CD4-positive, alpha-beta memory T cell (primary cell): ENCODE data around the gene MYO1D. TPM values are rescaled to one million over a fixed set of nuclear protein-coding genes. Genes with fewer than 3 reads are reported as not detected.

Experiments used
- CTCF ChIA-PET: fragments of 350-600 bp; sonication (Branson Sonifier 250); formaldehyde crosslinking; loops from one replicate; lab custom pipeline; 2021; ENCODE audit warnings: inconsistent platforms; ENCODE audit not compliant: partially characterized antibody; lab: Charles Lee
- POLR2A ChIA-PET: fragments of 350-600 bp; sonication (Branson Sonifier 250); formaldehyde crosslinking; loops from one replicate; lab custom pipeline; 2021; ENCODE audit not compliant: partially characterized antibody; lab: Charles Lee
- DNase-seq, 5 donors: peaks; one replicate each; pipeline versions ENCODE4 v3.0.0 to v3.0.0-alpha.2; 2020 to 2022; ENCODE audit warnings: mixed read lengths in 1 of 5
- H3K27ac ChIP-seq: one replicate; pipeline ENCODE4 v1.7.0; 2013; ENCODE audit warnings: low read depth, low read length
- H3K27me3 ChIP-seq: 2 replicates; pipeline ENCODE4 v1.7.0; 2013; ENCODE audit warnings: mild to moderate bottlenecking, low read length, moderate library complexity; ENCODE audit not compliant: insufficient read depth
- H3K36me3 ChIP-seq: 2 replicates; pipeline ENCODE4 v1.7.0; 2013; ENCODE audit warnings: mild to moderate bottlenecking, low read length, moderate library complexity; ENCODE audit not compliant: insufficient read depth
- H3K4me1 ChIP-seq: 2 replicates; pipeline ENCODE4 v1.7.0; 2013; ENCODE audit warnings: mild to moderate bottlenecking, low read length, moderate library complexity; ENCODE audit not compliant: insufficient read depth
- H3K4me3 ChIP-seq, 2 donors: one replicate each; pipeline ENCODE4 v1.7.0; 2013; ENCODE audit warnings: low read length in 2 of 2, mild to moderate bottlenecking in 1 of 2
- H3K9me3 ChIP-seq, 2 donors: one replicate each; pipeline ENCODE4 v1.7.0; 2013; ENCODE audit warnings: low read length in 2 of 2, control low read depth in 1 of 2; ENCODE audit not compliant: control insufficient read depth in 1 of 2
- H3K27ac Mint-ChIP-seq, 7 donors: one replicate each; pipeline ENCODE4 v1.8.0; 2020 to 2021; ENCODE audit warnings: mixed read lengths in 7 of 7, mild to moderate bottlenecking in 6 of 7, inconsistent platforms in 3 of 7, moderate library complexity in 3 of 7
- H3K27me3 Mint-ChIP-seq, 2 donors: one replicate each; pipeline ENCODE4 v1.8.0; 2020 to 2021; ENCODE audit warnings: mixed read lengths in 2 of 2
- H3K36me3 Mint-ChIP-seq, 2 donors: one replicate each; pipeline ENCODE4 v1.8.0; 2020 to 2021; ENCODE audit warnings: mixed read lengths in 2 of 2, inconsistent platforms in 1 of 2, mild to moderate bottlenecking in 1 of 2
- H3K4me1 Mint-ChIP-seq, 4 donors: one replicate each; pipeline ENCODE4 v1.8.0; 2020 to 2021; ENCODE audit warnings: mixed read lengths in 4 of 4, mild to moderate bottlenecking in 1 of 4
- H3K4me3 Mint-ChIP-seq, 8 donors: one replicate each; pipeline ENCODE4 v1.8.0; 2020 to 2021; ENCODE audit warnings: mixed read lengths in 8 of 8, mild to moderate bottlenecking in 7 of 8, moderate library complexity in 6 of 8, inconsistent platforms in 3 of 8
- H3K9me3 Mint-ChIP-seq, 8 donors: one replicate each; pipeline ENCODE4 v1.8.0; 2020 to 2021; ENCODE audit warnings: mixed read lengths in 8 of 8, mild to moderate bottlenecking in 5 of 8, inconsistent platforms in 3 of 8, moderate library complexity in 1 of 8
- intact Hi-C: fragments of 100-400 bp; cut with micrococcal nuclease; formaldehyde crosslinking; loops from one replicate; pipeline ENCODE4 v1.15.1; 2023
- polyA plus RNA-seq, 2 donors: library from polyadenylated mRNA; unstranded; fragments of 300-500 nt; fragmentation: Illumina TruSeq; gene quantifications; one replicate each; pipeline ENCODE4 v1.2.3, GENCODE V29; 2021
- total RNA-seq, 2 experiments: library from RNA; stranded (reverse); gene quantifications; one replicate each; pipeline ENCODE4 v1.2.3, GENCODE V29; 2021

MYO1D gene
- total and polyA plus RNA-seq, 4 experiments from 2014 or later, result 2.0 to 12.7 (median 10.5) TPM

- no peak for DNase-seq
- peaks cover 0 to 3% of the 10 kb centered on the region in 2 donors for H3K36me3 Mint-ChIP-seq
Measured at GRCh38 chr17:32833076-32833475, 43.8 kb downstream of the MYO1D start.

GRCh38 chr17:32831627-32832243 is 45.2 kb downstream of the MYO1D start:
- Histone ChIP-seq H3K4me1 (peaks cover 7% of the 10 kb centered on the region), H3K27me3 (no peaks in the 10 kb centered on the region), H3K4me3 (no peak overlapping the region), H3K36me3 (no peaks in the 10 kb centered on the region), H3K27ac (no peak overlapping the region), H3K9me3 (no peaks in the 10 kb centered on the region)
- Mint-ChIP-seq H3K36me3 (peaks cover 0 to 3% of the 10 kb centered on the region in 2 donors), H3K27ac (no peak overlapping the region), H3K9me3 (no peaks in the 10 kb centered on the region), H3K27me3 (peaks cover 0 to 2% of the 10 kb centered on the region in 2 donors), H3K4me1 (peaks cover 6 to 15% (median 8%) of the 10 kb centered on the region in 4 donors), H3K4me3 (no peak overlapping the region)
- ChIA-PET POLR2A (no interaction called here), CTCF (no interaction called here)
- intact Hi-C loops, result no loop called here
- no peak for DNase-seq

More at GRCh38 chr17:32833076-32833475, 43.8 kb downstream of the MYO1D start:
- H3K27me3 Mint-ChIP-seq, result peaks cover 0 to 2% of the 10 kb centered on the region in 2 donors
- CTCF ChIA-PET, result no interaction called here
- no peak overlapping the region for H3K4me3 Mint-ChIP-seq
- H3K9me3 ChIP-seq, result no peaks in the 10 kb centered on the region
- H3K27me3 ChIP-seq, result no peaks in the 10 kb centered on the region
- peaks cover 7% of the 10 kb centered on the region for H3K4me1 ChIP-seq
- H3K36me3 ChIP-seq, result no peaks in the 10 kb centered on the region
- intact Hi-C loops, result no loop called here
- no peak overlapping the region for H3K27ac Mint-ChIP-seq
- H3K4me1 Mint-ChIP-seq, result peaks cover 6 to 10% (median 6%) of the 10 kb centered on the region in 4 donors
- POLR2A ChIA-PET, result no interaction called here
- no peak overlapping the region for H3K4me3 ChIP-seq
- no peak overlapping the region for H3K27ac ChIP-seq
- no peaks in the 10 kb centered on the region for H3K9me3 Mint-ChIP-seq

- POLR2A ChIA-PET, result no interaction called here
- Mint-ChIP-seq H3K36me3 (peaks cover 0 to 3% of the 10 kb centered on the region in 2 donors), H3K27ac (no peak overlapping the region), H3K4me3 (no peak overlapping the region), H3K4me1 (peaks cover 6 to 15% (median 8%) of the 10 kb centered on the region in 4 donors), H3K9me3 (no peaks in the 10 kb centered on the region), H3K27me3 (peaks cover 0 to 4% of the 10 kb centered on the region in 2 donors)
- no peak overlapping the region for H3K27ac ChIP-seq
- no peaks in the 10 kb centered on the region for H3K9me3 ChIP-seq
- no peaks in the 10 kb centered on the region for H3K27me3 ChIP-seq
- H3K36me3 ChIP-seq, result no peaks in the 10 kb centered on the region
- DNase-seq, result no peak
- CTCF ChIA-PET, result no interaction called here
- H3K4me3 ChIP-seq, result no peak overlapping the region
- peaks cover 7% of the 10 kb centered on the region for H3K4me1 ChIP-seq
- intact Hi-C loops, result no loop called here
Measured at GRCh38 chr17:32831223-32831622, 45.7 kb downstream of the MYO1D start.

- peaks cover 7% of the 10 kb centered on the region for H3K4me1 ChIP-seq
- H3K4me3 ChIP-seq, result no peak overlapping the region
- intact Hi-C loops, result no loop called here
- no peaks in the 10 kb centered on the region for H3K27me3 ChIP-seq
- ChIA-PET POLR2A (no interaction called here), CTCF (interaction anchor here (1.4 kb wide), 1 partner anchor 48 kb away, joined by 4 read pairs; the partner anchor contains the start of gene MYO1D)
- Mint-ChIP-seq H3K27me3 (peaks cover 7% of the 10 kb centered on the region in 2 donors), H3K36me3 (no peaks in the 10 kb centered on the region), H3K4me1 (peaks cover 6 to 15% (median 8%) of the 10 kb centered on the region in 4 donors), H3K27ac (no peak overlapping the region), H3K9me3 (no peaks in the 10 kb centered on the region), H3K4me3 (no peak overlapping the region)
- no peak overlapping the region for H3K27ac ChIP-seq
- no peaks in the 10 kb centered on the region for H3K9me3 ChIP-seq
- DNase-seq, result no peak
- H3K36me3 ChIP-seq, result no peaks in the 10 kb centered on the region
Measured at GRCh38 chr17:32828822-32829221, 48.1 kb downstream of the MYO1D start.

- intact Hi-C loops, result no loop called here
Measured at GRCh38 chr17:32827227-32827626, 49.7 kb downstream of the MYO1D start.

GRCh38 chr17:32826076-32826475 is 50.8 kb downstream of the MYO1D start:
- CTCF ChIA-PET, result no interaction called here
- POLR2A ChIA-PET, result no interaction called here
- H3K36me3 ChIP-seq, result no peaks in the 10 kb centered on the region
- H3K27me3 ChIP-seq, result no peaks in the 10 kb centered on the region
- no peak overlapping the region for H3K4me3 ChIP-seq
- no peak overlapping the region for H3K27ac ChIP-seq
- intact Hi-C loops, result no loop called here
- H3K36me3 Mint-ChIP-seq, result no peaks in the 10 kb centered on the region
- H3K4me1 ChIP-seq, result peaks cover 7% of the 10 kb centered on the region
- no peak overlapping the region for H3K27ac Mint-ChIP-seq
- H3K27me3 Mint-ChIP-seq, result peaks cover 10 to 11% of the 10 kb centered on the region in 2 donors
- H3K4me3 Mint-ChIP-seq, result no peak overlapping the region
- H3K9me3 Mint-ChIP-seq, result peaks cover 0 to 3% (median 0%) of the 10 kb centered on the region in 8 donors
- no peaks in the 10 kb centered on the region for H3K9me3 ChIP-seq
- H3K4me1 Mint-ChIP-seq, result peaks cover 8 to 15% (median 11%) of the 10 kb centered on the region in 4 donors
- DNase-seq, result no peak

More at GRCh38 chr17:32827227-32827626, 49.7 kb downstream of the MYO1D start:
- no peaks in the 10 kb centered on the region for H3K9me3 Mint-ChIP-seq
- peaks cover 7 to 8% of the 10 kb centered on the region in 2 donors for H3K27me3 Mint-ChIP-seq
- DNase-seq, result no peak
- ChIA-PET CTCF (no interaction called here), POLR2A (no interaction called here)
- peaks cover 8 to 15% (median 11%) of the 10 kb centered on the region in 4 donors for H3K4me1 Mint-ChIP-seq
- peak overlapping the region in 1 of 8 donors; percentile 2 for H3K4me3 Mint-ChIP-seq
- Histone ChIP-seq H3K27me3 (no peaks in the 10 kb centered on the region), H3K4me3 (no peak overlapping the region), H3K27ac (no peak overlapping the region), H3K4me1 (peaks cover 7% of the 10 kb centered on the region), H3K9me3 (no peaks in the 10 kb centered on the region), H3K36me3 (no peaks in the 10 kb centered on the region)
- no peaks in the 10 kb centered on the region for H3K36me3 Mint-ChIP-seq
- no peak overlapping the region for H3K27ac Mint-ChIP-seq

GRCh38 chr17:32824334-32824733 is 52.6 kb downstream of the MYO1D start:
- no peaks in the 10 kb centered on the region for H3K27me3 ChIP-seq
- Mint-ChIP-seq H3K27ac (no peak overlapping the region), H3K4me1 (peaks cover 9 to 15% (median 12%) of the 10 kb centered on the region in 4 donors), H3K36me3 (no peaks in the 10 kb centered on the region), H3K9me3 (peaks cover 0 to 3% (median 0%) of the 10 kb centered on the region in 8 donors), H3K4me3 (peak overlapping the region in 1 of 8 donors; percentile 13), H3K27me3 (peaks cover 10 to 11% of the 10 kb centered on the region in 2 donors)
- intact Hi-C loops, result no loop called here
- no peaks in the 10 kb centered on the region for H3K9me3 ChIP-seq
- no peaks in the 10 kb centered on the region for H3K36me3 ChIP-seq
- DNase-seq, result no peak
- no peak overlapping the region for H3K27ac ChIP-seq
- ChIA-PET POLR2A (no interaction called here), CTCF (interaction anchor here (1.1 kb wide), 2 partner anchors 52 to 85 kb away, joined by 3 read pairs; no protein-coding TSS in a partner anchor)
- H3K4me1 ChIP-seq, result peaks cover 7% of the 10 kb centered on the region
- no peak overlapping the region for H3K4me3 ChIP-seq
